Measurements from ENCODE around the gene KCND3. TPM values are rescaled to one million over a fixed set of nuclear protein-coding genes. Genes with fewer than 3 reads are reported as not detected.

KCND3 gene
- polyA plus RNA-seq, 1 donor from 2014 or later = 7.8 TPM

- Histone ChIP-seq H3F3A (ENCODE audit: insufficient read depth, low read length, poor library complexity, severe bottlenecking) (no peaks in the 10 kb centered on the region), H3K4me3 (ENCODE audit: low read length) (no peak overlapping the region), H3K9me3 (ENCODE audit: low read length) (no peaks in the 10 kb centered on the region), H3K36me3 (ENCODE audit: insufficient read depth, low read length) (no peaks in the 10 kb centered on the region), H3K27ac (ENCODE audit: low read length) (no peak overlapping the region), H3K27me3 (ENCODE audit: insufficient read depth, low read depth, low read length) (no peaks in the 10 kb centered on the region), H3K9ac (ENCODE audit: low read length) (no peak overlapping the region), H4K20me1 (ENCODE audit: insufficient read depth) (no peaks in the 10 kb centered on the region), H3K79me2 (replicated peaks; ENCODE audit: insufficient read depth, low read length) (no peaks in the 10 kb centered on the region), H3K9me2 (ENCODE audit: insufficient read depth, low read length) (no peaks in the 10 kb centered on the region), H3K4me2 (ENCODE audit: low read length) (no peak overlapping the region), H2AFZ (ENCODE audit: low read depth, low read length) (no peak overlapping the region)
- TF ChIP-seq, protein P1, sequence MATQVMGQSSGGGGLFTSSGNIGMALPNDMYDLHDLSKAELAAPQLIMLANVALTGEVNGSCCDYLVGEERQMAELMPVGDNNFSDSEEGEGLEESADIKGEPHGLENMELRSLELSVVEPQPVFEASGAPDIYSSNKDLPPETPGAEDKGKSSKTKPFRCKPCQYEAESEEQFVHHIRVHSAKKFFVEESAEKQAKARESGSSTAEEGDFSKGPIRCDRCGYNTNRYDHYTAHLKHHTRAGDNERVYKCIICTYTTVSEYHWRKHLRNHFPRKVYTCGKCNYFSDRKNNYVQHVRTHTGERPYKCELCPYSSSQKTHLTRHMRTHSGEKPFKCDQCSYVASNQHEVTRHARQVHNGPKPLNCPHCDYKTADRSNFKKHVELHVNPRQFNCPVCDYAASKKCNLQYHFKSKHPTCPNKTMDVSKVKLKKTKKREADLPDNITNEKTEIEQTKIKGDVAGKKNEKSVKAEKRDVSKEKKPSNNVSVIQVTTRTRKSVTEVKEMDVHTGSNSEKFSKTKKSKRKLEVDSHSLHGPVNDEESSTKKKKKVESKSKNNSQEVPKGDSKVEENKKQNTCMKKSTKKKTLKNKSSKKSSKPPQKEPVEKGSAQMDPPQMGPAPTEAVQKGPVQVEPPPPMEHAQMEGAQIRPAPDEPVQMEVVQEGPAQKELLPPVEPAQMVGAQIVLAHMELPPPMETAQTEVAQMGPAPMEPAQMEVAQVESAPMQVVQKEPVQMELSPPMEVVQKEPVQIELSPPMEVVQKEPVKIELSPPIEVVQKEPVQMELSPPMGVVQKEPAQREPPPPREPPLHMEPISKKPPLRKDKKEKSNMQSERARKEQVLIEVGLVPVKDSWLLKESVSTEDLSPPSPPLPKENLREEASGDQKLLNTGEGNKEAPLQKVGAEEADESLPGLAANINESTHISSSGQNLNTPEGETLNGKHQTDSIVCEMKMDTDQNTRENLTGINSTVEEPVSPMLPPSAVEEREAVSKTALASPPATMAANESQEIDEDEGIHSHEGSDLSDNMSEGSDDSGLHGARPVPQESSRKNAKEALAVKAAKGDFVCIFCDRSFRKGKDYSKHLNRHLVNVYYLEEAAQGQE (IDR thresholded peaks at IDR 0.05; ENCODE audit: borderline replicate concordance) = no peak
- TF ChIP-seq RAD21 (conservative IDR thresholded peaks at IDR 0.05) (no peak), CTCF (IDR thresholded peaks at IDR 0.05; ENCODE audit: poor library complexity, severe bottlenecking) (no peak), SMC3 (conservative IDR thresholded peaks at IDR 0.05; ENCODE audit: poor library complexity) (no peak)
Observed at GRCh38 chr1:111879081-111879480, 110.4 kb downstream of the KCND3 start.

GRCh38 chr1:111878649-111879048, 110.8 kb downstream of the KCND3 start:
- Histone ChIP-seq H3K4me2 (ENCODE audit: low read length) (no peak overlapping the region), H3K27me3 (ENCODE audit: insufficient read depth, low read depth, low read length) (no peaks in the 10 kb centered on the region), H3F3A (ENCODE audit: insufficient read depth, low read length, poor library complexity, severe bottlenecking) (no peaks in the 10 kb centered on the region), H3K27ac (ENCODE audit: low read length) (no peak overlapping the region), H3K36me3 (ENCODE audit: insufficient read depth, low read length) (no peaks in the 10 kb centered on the region), H2AFZ (ENCODE audit: low read depth, low read length) (no peak overlapping the region), H3K79me2 (replicated peaks; ENCODE audit: insufficient read depth, low read length) (no peaks in the 10 kb centered on the region), H3K9ac (ENCODE audit: low read length) (no peak overlapping the region), H3K9me3 (ENCODE audit: low read length) (no peaks in the 10 kb centered on the region), H3K4me3 (ENCODE audit: low read length) (no peak overlapping the region), H4K20me1 (ENCODE audit: insufficient read depth) (no peaks in the 10 kb centered on the region), H3K9me2 (ENCODE audit: insufficient read depth, low read length) (no peaks in the 10 kb centered on the region)
- TF ChIP-seq MXI1 (conservative IDR thresholded peaks at IDR 0.05; ENCODE audit: poor library complexity, severe bottlenecking) (no peak), RAD21 (conservative IDR thresholded peaks at IDR 0.05) (no peak), TAF1 (IDR thresholded peaks at IDR 0.05; ENCODE audit: low read depth) (no peak), POLR2AphosphoS5 (IDR thresholded peaks at IDR 0.05) (no peak), SMC3 (conservative IDR thresholded peaks at IDR 0.05; ENCODE audit: poor library complexity) (no peak), EP300 (conservative IDR thresholded peaks at IDR 0.05; ENCODE audit: poor library complexity, severe bottlenecking) (no peak), CTCF (IDR thresholded peaks at IDR 0.05; ENCODE audit: poor library complexity, severe bottlenecking) (no peak), EZH2 (IDR thresholded peaks at IDR 0.05; ENCODE audit: borderline replicate concordance, insufficient read depth, low read length, poor library complexity, severe bottlenecking) (no peak)
- TF ChIP-seq, protein P1 (IDR thresholded peaks at IDR 0.05; ENCODE audit: borderline replicate concordance) = no peak
